MM.1S (cell line): ENCODE measurements around the gene TBX6.

ENCODE experiments used
- DNase-seq: peaks from one replicate; pipeline ENCODE4 v3.0.0-alpha.2; 2015
- H2AFZ ChIP-seq: fragments of 300-600 bp; sonication (generic); 2 replicates; pipeline ENCODE4 v1.6.0; 2016; ENCODE audit warnings: antibody characterized with exemption, low read length
- H3F3A ChIP-seq: fragments of 300-600 bp; sonication (generic); 2 replicates; pipeline ENCODE4 v1.6.1; 2016; ENCODE audit warnings: mild to moderate bottlenecking, antibody characterized with exemption, low read length, moderate library complexity, mixed read lengths; ENCODE audit not compliant: insufficient read depth
- H3K27ac ChIP-seq: fragments of 300-600 bp; sonication (generic); 2 replicates; pipeline ENCODE4 v1.5.1; 2016; ENCODE audit warnings: mild to moderate bottlenecking, low read length
- H3K27me3 ChIP-seq: fragments of 300-600 bp; sonication (generic); replicated peaks from 2 replicates; pipeline ENCODE4 v1.6.0; 2016; ENCODE audit warnings: low read length; ENCODE audit not compliant: insufficient read depth
- H3K36me3 ChIP-seq: fragments of 300-600 bp; sonication (generic); replicated peaks from 2 replicates; pipeline ENCODE4 v1.6.1; 2016; ENCODE audit warnings: mild to moderate bottlenecking, low read length, mixed read lengths; ENCODE audit not compliant: insufficient read depth
- H3K4me1 ChIP-seq: fragments of 300-600 bp; sonication (generic); 2 replicates; pipeline ENCODE4 v1.6.1; 2016; ENCODE audit warnings: low read length, mixed read lengths
- H3K4me2 ChIP-seq: fragments of 300-600 bp; sonication (generic); 2 replicates; pipeline ENCODE4 v1.6.0; 2016; ENCODE audit warnings: low read depth, low read length
- H3K4me3 ChIP-seq: fragments of 300-600 bp; sonication (generic); 2 replicates; pipeline ENCODE4 v1.5.1; 2016; ENCODE audit warnings: low read length, mixed read lengths
- H3K79me2 ChIP-seq: fragments of 300-600 bp; sonication (generic); 2 replicates; pipeline ENCODE4 v1.6.1; 2016; ENCODE audit warnings: mixed run types, low read length, mixed read lengths
- H3K9ac ChIP-seq: fragments of 300-600 bp; sonication (generic); 2 replicates; pipeline ENCODE4 v1.6.1; 2016; ENCODE audit warnings: low read length, mixed read lengths
- H3K9me2 ChIP-seq: fragments of 300-600 bp; sonication (generic); replicated peaks from 2 replicates; pipeline ENCODE4 v1.6.1; 2016; ENCODE audit warnings: mild to moderate bottlenecking, low read length, mixed read lengths; ENCODE audit not compliant: insufficient read depth
- H3K9me3 ChIP-seq: fragments of 300-600 bp; sonication (generic); replicated peaks from 2 replicates; pipeline ENCODE4 v1.6.1; 2016; ENCODE audit warnings: mild to moderate bottlenecking, low read length, mixed read lengths; ENCODE audit not compliant: insufficient read depth
- H4K20me1 ChIP-seq: fragments of 300-600 bp; sonication (generic); 2 replicates; pipeline ENCODE4 v1.6.1; 2016; ENCODE audit warnings: mild to moderate bottlenecking, low read length, moderate library complexity, mixed read lengths; ENCODE audit not compliant: insufficient read depth
- CTCF ChIP-seq: fragments of 300-600 bp; sonication (generic); IDR thresholded peaks from 2 replicates; pipeline ENCODE4 v1.5.1; 2016; ENCODE audit warnings: antibody characterized with exemption, low read length, mixed read lengths
- EZH2 ChIP-seq: fragments of 300-600 bp; sonication (generic); optimal IDR thresholded peaks from 2 replicates; pipeline ENCODE3; 2017; ENCODE audit warnings: low read depth, mild to moderate bottlenecking, antibody characterized with exemption, low read length, mixed read lengths
- EZH2phosphoT487 ChIP-seq: fragments of 300-600 bp; sonication (generic); IDR thresholded peaks from 2 replicates; pipeline ENCODE4 v1.6.1; 2018; ENCODE audit warnings: antibody characterized with exemption, low read length

TBX6 gene

GRCh38 chr16:30079480-30079879, 12.2 kb downstream of the TBX6 start:
- Histone ChIP-seq H3K9me3 (no peaks in the 10 kb centered on the region), H3K79me2 (peaks cover 62% of the 10 kb centered on the region), H3K27ac (no peak overlapping the region), H3K36me3 (0 out of 2 replicates have a peak, but pooled peaks cover 8% of the 10 kb centered on the region), H3K4me3 (no peak overlapping the region), H3K4me2 (no peak overlapping the region), H4K20me1 (no peaks in the 10 kb centered on the region), H3K27me3 (no peaks in the 10 kb centered on the region), H2AFZ (no peak overlapping the region), H3F3A (peaks cover 8% of the 10 kb centered on the region), H3K9ac (no peak overlapping the region), H3K4me1 (peaks cover 7% of the 10 kb centered on the region), H3K9me2 (no peaks in the 10 kb centered on the region)
- TF ChIP-seq CTCF (no peak), EZH2 (no peak), EZH2phosphoT487 (no peak)
- no peak for DNase-seq

GRCh38 chr16:30078744-30079143, 13.0 kb downstream of the TBX6 start:
- no peaks in the 10 kb centered on the region for H3K27me3 ChIP-seq
- H3K79me2 ChIP-seq, result peaks cover 62% of the 10 kb centered on the region
- peaks cover 8% of the 10 kb centered on the region for H3F3A ChIP-seq
- H4K20me1 ChIP-seq, result no peaks in the 10 kb centered on the region
- H3K4me2 ChIP-seq, result no peak overlapping the region
- no peaks in the 10 kb centered on the region for H3K9me2 ChIP-seq
- no peak for TF ChIP-seq CTCF
- no peak for TF ChIP-seq EZH2
- no peak for TF ChIP-seq EZH2phosphoT487
- no peaks in the 10 kb centered on the region for H3K9me3 ChIP-seq
- peaks cover 7% of the 10 kb centered on the region for H3K4me1 ChIP-seq
- DNase-seq, result no peak
- H3K9ac ChIP-seq, result no peak overlapping the region
- no peak overlapping the region for H2AFZ ChIP-seq
- H3K36me3 ChIP-seq, result 0 out of 2 replicates have a peak, but pooled peaks cover 8% of the 10 kb centered on the region
- no peak overlapping the region for H3K27ac ChIP-seq
- H3K4me3 ChIP-seq, result no peak overlapping the region

GRCh38 chr16:30077656-30078055, 14.1 kb downstream of the TBX6 start:
- H2AFZ ChIP-seq, result no peak overlapping the region
- H3K9ac ChIP-seq, result no peak overlapping the region
- no peaks in the 10 kb centered on the region for H3K27me3 ChIP-seq
- no peaks in the 10 kb centered on the region for H3K9me3 ChIP-seq
- 0 out of 2 replicates have a peak, but pooled peaks cover 8% of the 10 kb centered on the region for H3K36me3 ChIP-seq
- no peaks in the 10 kb centered on the region for H4K20me1 ChIP-seq
- no peak overlapping the region for H3K4me3 ChIP-seq
- peaks cover 10% of the 10 kb centered on the region for H3F3A ChIP-seq
- no peak overlapping the region for H3K4me2 ChIP-seq
- TF ChIP-seq EZH2, result no peak
- TF ChIP-seq EZH2phosphoT487, result no peak
- no peak for TF ChIP-seq CTCF
- H3K27ac ChIP-seq, result no peak overlapping the region
- no peaks in the 10 kb centered on the region for H3K9me2 ChIP-seq
- DNase-seq, result no peak
- peaks cover 7% of the 10 kb centered on the region for H3K4me1 ChIP-seq
- peaks cover 62% of the 10 kb centered on the region for H3K79me2 ChIP-seq
